ENCODE measurements around the gene CSNK1G1.

The CSNK1G1 gene

GRCh38 chr15:64166102-64166890 lies 189.7 kb downstream of the CSNK1G1 start:
- no peak overlapping the region for H3K4ac ChIP-seq (ENCODE audit: low read length)
- H4K8ac ChIP-seq (ENCODE audit: low read depth, low read length): no peak overlapping the region
- no peak overlapping the region for H4K91ac ChIP-seq (ENCODE audit: low read depth, low read length, poor library complexity)
- no peaks in the 10 kb centered on the region for H3K27me3 ChIP-seq (ENCODE audit: control insufficient read depth in 3 of 3, insufficient read depth in 3 of 3, low read depth in 1 of 3, low read length in 3 of 3)
- H2AFZ ChIP-seq (ENCODE audit: low read length): no peak overlapping the region
- no peak overlapping the region for H2AK5ac ChIP-seq (ENCODE audit: low read depth, low read length)
- H3K27ac ChIP-seq (replicated peaks; ENCODE audit: low read length): no peak overlapping the region
- no peak overlapping the region for H3K9ac ChIP-seq (ENCODE audit: low read depth, low read length, poor library complexity)
- no peak overlapping the region for H2BK120ac ChIP-seq (ENCODE audit: low read depth, low read length)
- H3K9me3 ChIP-seq (replicated peaks in 1 of 2; ENCODE audit: control insufficient read depth in 2 of 2, insufficient read depth in 1 of 2, low read depth in 1 of 2, low read length in 2 of 2): no peaks in the 10 kb centered on the region
- DNase-seq (ENCODE audit: low spot score): no peak
- H3K14ac ChIP-seq (ENCODE audit: low read length): no peak overlapping the region
- H3K79me1 ChIP-seq (ENCODE audit: low read depth, low read length): peaks cover 2% of the 10 kb centered on the region
- no peak overlapping the region for H2BK5ac ChIP-seq (ENCODE audit: low read length)
- peaks cover 2 to 25% of the 10 kb centered on the region in 2 donors for H3K36me3 ChIP-seq (replicated peaks in 1 of 2; ENCODE audit: control insufficient read depth in 2 of 2, insufficient read depth in 2 of 2, low read length in 2 of 2)
- no peak overlapping the region for H3K18ac ChIP-seq (ENCODE audit: low read length)
- H3K4me2 ChIP-seq (ENCODE audit: insufficient read depth, low read length, poor library complexity, severe bottlenecking): no peak overlapping the region
- peaks cover 4 to 9% of the 10 kb centered on the region in 2 donors for H3K4me1 ChIP-seq (ENCODE audit: control insufficient read depth in 2 of 2, insufficient read depth in 1 of 2, low read depth in 1 of 2, low read length in 2 of 2)
- H3K4me3 ChIP-seq (ENCODE audit: low read length in 2 of 2): no peak overlapping the region
- no peak overlapping the region for H2BK12ac ChIP-seq (ENCODE audit: low read length)
- H2BK15ac ChIP-seq (ENCODE audit: low read length): no peak overlapping the region
- WGBS, 2 donors (ENCODE audit: extremely low coverage in 2 of 2, insufficient read length in 2 of 2, insufficient replicate concordance in 1 of 2): no CpG with 5 or more reads among the region's 5 CpGs
- H3K23ac ChIP-seq (ENCODE audit: low read depth, low read length, poor library complexity): no peak overlapping the region

- H3K4me3 ChIP-seq (ENCODE audit: low read length in 2 of 2): no peak overlapping the region
- H3K23ac ChIP-seq (ENCODE audit: low read depth, low read length, poor library complexity): no peak overlapping the region
- no peak overlapping the region for H3K14ac ChIP-seq (ENCODE audit: low read length)
- H3K36me3 ChIP-seq (replicated peaks in 1 of 2; ENCODE audit: control insufficient read depth in 2 of 2, insufficient read depth in 2 of 2, low read length in 2 of 2): peaks cover 9 to 26% of the 10 kb centered on the region in 2 donors
- no peak overlapping the region for H3K9ac ChIP-seq (ENCODE audit: low read depth, low read length, poor library complexity)
- no peak overlapping the region for H3K18ac ChIP-seq (ENCODE audit: low read length)
- H4K8ac ChIP-seq (ENCODE audit: low read depth, low read length): no peak overlapping the region
- H3K4me2 ChIP-seq (ENCODE audit: insufficient read depth, low read length, poor library complexity, severe bottlenecking): no peak overlapping the region
- no peak overlapping the region for H3K4ac ChIP-seq (ENCODE audit: low read length)
- H3K4me1 ChIP-seq (ENCODE audit: control insufficient read depth in 2 of 2, insufficient read depth in 1 of 2, low read depth in 1 of 2, low read length in 2 of 2): peaks cover 4 to 9% of the 10 kb centered on the region in 2 donors
- H3K9me3 ChIP-seq (replicated peaks in 1 of 2; ENCODE audit: control insufficient read depth in 2 of 2, insufficient read depth in 1 of 2, low read depth in 1 of 2, low read length in 2 of 2): no peaks in the 10 kb centered on the region
- H4K91ac ChIP-seq (ENCODE audit: low read depth, low read length, poor library complexity): no peak overlapping the region
- no peak overlapping the region for H2BK15ac ChIP-seq (ENCODE audit: low read length)
- no CpG with 5 or more reads among the region's 4 CpGs for WGBS, 2 donors (ENCODE audit: extremely low coverage in 2 of 2, insufficient read length in 2 of 2, insufficient replicate concordance in 1 of 2)
- peak overlapping the region; percentile 85 for H2AFZ ChIP-seq (ENCODE audit: low read length)
- H3K27ac ChIP-seq (replicated peaks; ENCODE audit: low read length): no peak overlapping the region
- no peaks in the 10 kb centered on the region for H3K27me3 ChIP-seq (ENCODE audit: control insufficient read depth in 3 of 3, insufficient read depth in 3 of 3, low read depth in 1 of 3, low read length in 3 of 3)
- no peak overlapping the region for H2BK120ac ChIP-seq (ENCODE audit: low read depth, low read length)
- no peak overlapping the region for H2BK5ac ChIP-seq (ENCODE audit: low read length)
- H3K79me1 ChIP-seq (ENCODE audit: low read depth, low read length): peaks cover 2% of the 10 kb centered on the region
- H2BK12ac ChIP-seq (ENCODE audit: low read length): no peak overlapping the region
- DNase-seq (ENCODE audit: low spot score): no peak
- no peak overlapping the region for H2AK5ac ChIP-seq (ENCODE audit: low read depth, low read length)
These were observed 191.5 kb downstream of the CSNK1G1 start for GRCh38 chr15:64164436-64164835.

- H3K4ac ChIP-seq (ENCODE audit: low read length): no peak overlapping the region
- no peak overlapping the region for H2AK5ac ChIP-seq (ENCODE audit: low read depth, low read length)
- no peak for DNase-seq (ENCODE audit: low spot score)
- peaks cover 2% of the 10 kb centered on the region for H3K79me1 ChIP-seq (ENCODE audit: low read depth, low read length)
- no peak overlapping the region for H4K91ac ChIP-seq (ENCODE audit: low read depth, low read length, poor library complexity)
- H3K27ac ChIP-seq (replicated peaks; ENCODE audit: low read length): no peak overlapping the region
- no peak overlapping the region for H3K23ac ChIP-seq (ENCODE audit: low read depth, low read length, poor library complexity)
- H2BK15ac ChIP-seq (ENCODE audit: low read length): no peak overlapping the region
- peaks cover 12 to 31% of the 10 kb centered on the region in 2 donors for H3K36me3 ChIP-seq (replicated peaks in 1 of 2; ENCODE audit: control insufficient read depth in 2 of 2, insufficient read depth in 2 of 2, low read length in 2 of 2)
- H3K9ac ChIP-seq (ENCODE audit: low read depth, low read length, poor library complexity): no peak overlapping the region
- H2BK120ac ChIP-seq (ENCODE audit: low read depth, low read length): no peak overlapping the region
- no peak overlapping the region for H3K4me2 ChIP-seq (ENCODE audit: insufficient read depth, low read length, poor library complexity, severe bottlenecking)
- H2BK5ac ChIP-seq (ENCODE audit: low read length): no peak overlapping the region
- H3K27me3 ChIP-seq (ENCODE audit: control insufficient read depth in 3 of 3, insufficient read depth in 3 of 3, low read depth in 1 of 3, low read length in 3 of 3): no peaks in the 10 kb centered on the region
- H2BK12ac ChIP-seq (ENCODE audit: low read length): no peak overlapping the region
- peaks cover 4 to 9% of the 10 kb centered on the region in 2 donors for H3K4me1 ChIP-seq (ENCODE audit: control insufficient read depth in 2 of 2, insufficient read depth in 1 of 2, low read depth in 1 of 2, low read length in 2 of 2)
- WGBS, 2 donors (ENCODE audit: extremely low coverage in 2 of 2, insufficient read length in 2 of 2, insufficient replicate concordance in 1 of 2): 100% methylated on average over 4 of the region's 14 CpGs; no CpG with 5 or more reads in 1 of the 2 donors
- peak overlapping the region in 1 of 2 donors; percentile 70 for H3K4me3 ChIP-seq (ENCODE audit: low read length in 2 of 2)
- H4K8ac ChIP-seq (ENCODE audit: low read depth, low read length): no peak overlapping the region
- no peak overlapping the region for H3K14ac ChIP-seq (ENCODE audit: low read length)
- peak overlapping the region; percentile 85 for H2AFZ ChIP-seq (ENCODE audit: low read length)
- H3K9me3 ChIP-seq (replicated peaks in 1 of 2; ENCODE audit: control insufficient read depth in 2 of 2, insufficient read depth in 1 of 2, low read depth in 1 of 2, low read length in 2 of 2): no peaks in the 10 kb centered on the region
- H3K18ac ChIP-seq (ENCODE audit: low read length): no peak overlapping the region
These were observed 192.2 kb downstream of the CSNK1G1 start for GRCh38 chr15:64163659-64164362.

Measured in neuronal stem cell (in vitro differentiated cells).